Measurements from ENCODE around the gene CDK4.

- TF ChIP-seq CTCF (IDR thresholded peaks at IDR 0.05) (no peak), POLR2A (IDR thresholded peaks at IDR 0.05) (no peak)
Measured at GRCh38 chr12:57781244-57781643, 29.1 kb upstream of the CDK4 start.

Measured in thyroid gland (tissue), 4 donors.